HG02885 (cell line): ENCODE measurements around the gene YY1.
"Not testable (repeated sequence)": the region's sequence is repeated elsewhere in the genome, so short reads cannot be mapped to it uniquely, and the experiment has no call there.

Experiments used
- ATAC-seq: cut with Tn5 transposase; IDR thresholded peaks from one replicate; pipeline ENCODE4 v1.9.1; 2021; ENCODE audit warnings: mild to moderate bottlenecking; ENCODE audit not compliant: unreplicated experiment, poor library complexity

Gene YY1

GRCh38 chr14:100294213-100294962, 55.4 kb downstream of the YY1 start:
- no peak for ATAC-seq

GRCh38 chr14:100294963-100295330, 56.0 kb downstream of the YY1 start:
- no peak for ATAC-seq

GRCh38 chr14:100295376-100296105, 56.6 kb downstream of the YY1 start:
- ATAC-seq, result no peak

GRCh38 chr14:100296106-100296651, 57.2 kb downstream of the YY1 start:
- ATAC-seq, result no peak

- ATAC-seq, result not testable (repeated sequence)
These were observed 57.8 kb downstream of the YY1 start for GRCh38 chr14:100296729-100297128.

- ATAC-seq, result peak; percentile 95
These were observed 58.7 kb downstream of the YY1 start for GRCh38 chr14:100297320-100298300.

- ATAC-seq, result no peak
These were observed 59.8 kb downstream of the YY1 start for GRCh38 chr14:100298551-100299237.

GRCh38 chr14:100299238-100299560, 60.3 kb downstream of the YY1 start:
- no peak for ATAC-seq

- no peak for ATAC-seq
These were observed 63.7 kb downstream of the YY1 start for GRCh38 chr14:100302616-100303015.

GRCh38 chr14:100303179-100303578, 64.2 kb downstream of the YY1 start:
- no peak for ATAC-seq

- ATAC-seq, result no peak
These were observed 65.0 kb downstream of the YY1 start for GRCh38 chr14:100303925-100304324.

- ATAC-seq, result no peak
These were observed 65.9 kb downstream of the YY1 start for GRCh38 chr14:100304825-100305323.

- ATAC-seq, result no peak
These were observed 66.6 kb downstream of the YY1 start for GRCh38 chr14:100305324-100306100.

GRCh38 chr14:100306101-100306997, 67.4 kb downstream of the YY1 start, which contains the start of gene SLC25A29:
SLC25A29 (minus strand) TSS chr14:100306444; CDS start chr14:100306232, 212 bp downstream.
- ATAC-seq, result peak; percentile 93

- ATAC-seq, result no peak
These were observed 68.2 kb downstream of the YY1 start for GRCh38 chr14:100306998-100307765.

GRCh38 chr14:100307766-100308426, 69.0 kb downstream of the YY1 start:
- no peak for ATAC-seq

- not testable (repeated sequence) for ATAC-seq
These were observed 69.5 kb downstream of the YY1 start for GRCh38 chr14:100308427-100308792.
